Tibial nerve (tissue), 4 donors: Measurements from ENCODE around the gene STIM2.

Experiments used
- CTCF ChIP-seq, 5 experiments: fragments of 200-600 bp in 3 of 5; fragments of 450-650 bp in 2 of 5; sonication (generic) in 3 of 5; IDR thresholded peaks; one replicate each; pipeline ENCODE4 v1.5.1; 2016 to 2019; ENCODE audit warnings: antibody characterized with exemption in 5 of 5, mild to moderate bottlenecking in 3 of 5, moderate library complexity in 2 of 5
- EP300 ChIP-seq, 2 donors: sonication (generic); formaldehyde crosslinking; IDR thresholded peaks; one replicate each; pipeline ENCODE4 v1.6.1; 2017; ENCODE audit warnings: antibody characterized with exemption in 2 of 2, mild to moderate bottlenecking in 1 of 2
- POLR2A ChIP-seq, 2 donors: fragments of 450-650 bp; IDR thresholded peaks; one replicate each; pipeline ENCODE4 v1.6.1; 2017; ENCODE audit warnings: antibody characterized with exemption in 2 of 2, mild to moderate bottlenecking in 2 of 2, moderate library complexity in 2 of 2

- no peak for TF ChIP-seq POLR2A (IDR thresholded peaks at IDR 0.05)
- TF ChIP-seq CTCF (IDR thresholded peaks at IDR 0.05) = no peak
- TF ChIP-seq EP300 (IDR thresholded peaks at IDR 0.05) = no peak
Observed at GRCh38 chr4:26885912-26886274, 25.3 kb downstream of the STIM2 start.
